ENCODE data around the gene CCNY.

The CCNY gene

GRCh38 chr10:35458500-35459448, 122.5 kb downstream of the CCNY start:
- DNase-seq = no peak

DNA sequence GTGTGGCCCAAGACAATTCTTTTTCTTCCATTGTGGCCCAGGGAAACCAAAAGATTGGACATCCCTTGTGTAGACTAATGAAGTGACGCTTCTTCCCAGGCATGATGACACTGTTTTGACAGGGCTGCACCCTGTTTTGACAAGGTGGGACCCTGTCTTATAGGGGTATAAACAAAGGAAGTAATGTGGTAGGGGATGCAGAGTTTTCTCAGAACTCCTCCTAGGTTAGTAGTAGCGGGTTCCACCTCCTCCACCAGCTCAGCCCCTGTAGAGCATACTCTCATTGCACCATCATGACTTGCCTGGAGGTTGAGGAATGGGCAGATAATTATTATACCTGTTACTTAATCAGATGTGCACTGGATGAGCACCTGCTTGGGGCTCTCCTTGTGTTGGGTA, 123.1 kb downstream of the CCNY start:
- DNase-seq = no peak

DNA sequence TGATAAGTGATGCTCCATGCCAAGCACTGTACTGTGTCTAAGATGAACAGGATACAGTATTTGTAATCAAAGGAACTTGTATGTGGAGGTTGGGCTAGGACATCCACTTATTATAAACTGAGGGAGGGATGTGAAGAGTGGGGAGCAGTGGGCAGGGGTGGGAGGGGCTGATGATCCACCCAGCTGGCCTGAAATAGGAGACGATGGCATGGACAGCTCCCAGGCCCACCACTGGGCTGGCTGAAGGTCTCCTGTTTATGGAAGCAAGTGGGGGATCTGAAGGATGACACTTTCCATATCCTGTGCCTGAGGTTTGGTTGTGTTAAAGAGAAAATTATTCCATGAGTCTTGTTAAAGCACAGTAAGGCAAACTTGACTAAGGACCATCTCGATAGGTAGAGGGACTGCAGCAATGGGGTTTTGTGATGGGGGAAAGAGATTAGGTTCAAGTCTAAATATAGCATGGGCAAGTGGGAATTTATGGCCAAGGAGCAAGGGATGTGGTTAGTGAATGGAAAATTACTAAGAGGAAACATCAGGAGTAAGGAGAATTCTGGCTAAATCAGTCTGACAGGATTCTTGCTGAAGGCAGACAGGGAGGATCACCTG, 124.6 kb downstream of the CCNY start:
- peak; percentile 22 for DNase-seq

GRCh38 chr10:35462491-35462934, 126.2 kb downstream of the CCNY start:
- DNase-seq = peak; percentile 68

DNA sequence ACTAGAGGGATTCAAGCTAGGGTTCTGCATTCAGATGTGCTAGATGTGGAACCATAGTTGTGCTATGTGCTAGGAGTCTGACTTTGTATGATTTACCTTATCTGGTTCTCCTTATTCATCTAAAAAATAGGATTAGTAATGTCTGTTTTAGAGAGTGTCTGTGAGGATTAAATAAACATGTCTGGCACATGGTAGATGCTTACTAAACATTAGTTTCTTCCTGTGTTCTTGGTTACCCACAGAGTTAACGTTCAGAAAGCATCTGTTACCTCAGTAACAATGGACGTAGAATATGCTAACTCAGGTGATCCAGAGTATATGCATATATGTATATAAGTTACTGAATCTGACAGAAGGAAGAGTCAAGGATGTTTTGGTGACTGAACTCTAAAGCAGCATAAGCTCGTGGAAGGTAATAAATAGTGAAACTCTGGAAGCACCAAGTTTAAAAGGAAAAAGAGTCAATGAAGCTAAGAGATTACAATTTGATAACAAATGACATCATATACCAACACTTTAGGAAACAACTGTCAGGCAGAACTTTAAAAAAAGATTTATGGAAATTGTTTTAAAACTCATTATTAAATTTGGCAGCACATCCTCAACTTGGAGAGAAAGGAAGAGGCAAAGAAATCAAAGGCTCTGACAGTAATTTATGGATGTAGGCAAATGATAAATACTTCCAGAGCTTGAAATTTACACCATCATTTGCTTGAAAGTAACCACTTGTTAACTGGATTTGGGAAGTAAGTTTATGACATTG, 127.0 kb downstream of the CCNY start:
- DNase-seq = no peak

DNA sequence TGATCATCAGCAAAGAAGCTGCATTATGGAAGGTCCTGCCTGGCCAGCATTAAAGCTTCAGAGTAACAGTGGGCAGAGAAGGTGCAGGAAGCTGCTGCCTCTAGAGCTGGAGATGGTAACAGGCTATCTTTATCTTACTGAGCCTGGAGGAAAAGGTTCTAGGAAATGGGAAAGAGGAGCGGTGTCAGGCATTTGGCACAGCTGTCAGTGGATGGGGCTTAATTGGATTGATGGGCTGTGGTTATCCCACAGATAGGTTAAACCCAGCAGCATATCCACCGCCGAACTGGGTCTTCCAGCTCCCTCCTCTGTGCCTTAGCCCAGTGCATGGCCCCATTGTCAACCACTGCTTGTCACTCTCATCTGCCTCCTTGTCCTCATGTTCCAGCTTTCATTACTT, 127.6 kb downstream of the CCNY start:
- DNase-seq = no peak

- DNase-seq = peak; percentile 20
These were observed 128.6 kb downstream of the CCNY start for GRCh38 chr10:35464825-35465456.

DNA sequence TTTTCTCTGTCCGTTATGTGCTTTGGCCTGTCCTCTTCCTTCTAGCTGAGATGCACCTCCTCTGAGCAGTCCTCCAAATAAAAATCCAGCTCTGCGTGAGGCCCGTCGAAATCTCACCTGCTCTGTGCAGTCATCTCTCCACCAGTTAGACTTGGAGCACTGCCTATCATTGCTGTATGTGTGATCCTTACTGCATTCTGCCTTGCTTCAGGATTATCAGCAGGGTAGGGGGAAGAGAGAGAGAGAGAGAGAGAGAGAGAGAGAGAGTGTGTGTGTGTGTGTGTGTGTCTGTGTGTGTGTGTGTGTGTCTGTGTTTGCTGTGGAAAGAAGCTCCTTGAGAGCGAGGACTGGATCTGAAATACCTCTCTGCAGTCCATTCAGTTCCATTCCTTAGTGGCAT, 129.4 kb downstream of the CCNY start:
- DNase-seq = no peak

- DNase-seq = no peak
These were observed 129.9 kb downstream of the CCNY start for GRCh38 chr10:35466170-35466569.

GRCh38 chr10:35466661-35467060, 130.4 kb downstream of the CCNY start:
- no peak for DNase-seq

DNA sequence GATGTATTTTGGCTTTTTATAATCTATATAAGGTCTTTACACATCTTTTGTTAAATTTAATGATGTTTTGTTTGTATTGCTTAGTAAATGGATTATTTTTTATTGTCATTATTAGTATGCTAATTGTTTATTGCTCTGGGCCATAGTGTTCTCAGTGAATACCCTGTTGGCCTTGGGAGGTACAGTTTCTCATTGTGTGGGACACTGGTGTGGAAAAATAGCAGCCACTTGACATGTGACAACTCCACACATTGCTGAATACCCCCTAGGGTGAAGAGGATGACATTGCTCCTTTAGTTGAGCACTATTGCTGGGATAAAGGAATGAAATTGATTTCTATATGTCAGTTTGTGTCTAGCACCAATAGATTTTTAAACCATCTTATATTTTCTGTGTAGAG, 130.9 kb downstream of the CCNY start:
- DNase-seq = no peak

DNA sequence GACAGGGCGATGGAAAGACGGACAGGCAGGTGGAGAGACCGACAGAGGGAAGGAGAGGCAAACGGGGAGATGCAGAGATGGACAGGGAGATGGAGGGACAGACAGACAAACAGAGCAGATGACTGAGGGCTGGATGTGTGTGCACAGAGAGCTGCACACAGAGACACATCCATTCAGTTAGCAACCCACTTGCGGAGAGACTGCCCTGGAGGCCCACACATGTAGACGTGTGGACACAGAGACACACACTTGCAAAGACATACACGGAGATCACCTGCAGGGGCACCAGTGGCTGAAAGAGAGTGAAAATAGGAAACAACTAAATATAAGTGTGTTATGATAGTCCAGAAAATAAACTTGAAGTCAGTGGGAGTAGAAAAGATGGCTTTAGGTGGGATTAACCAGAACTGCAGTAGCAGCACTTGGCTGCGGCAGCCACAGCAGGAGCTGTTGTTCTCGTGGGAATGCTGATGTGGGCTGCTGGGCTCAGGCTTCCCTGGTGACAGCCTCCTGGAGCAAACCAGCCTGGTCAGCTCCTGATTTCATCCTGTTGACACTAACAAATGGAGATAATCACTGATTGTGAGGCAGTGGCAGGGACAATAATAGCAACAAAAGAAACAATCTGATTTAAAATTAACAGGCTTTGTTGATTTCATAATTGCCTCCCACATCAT, 134.1 kb downstream of the CCNY start:
- DNase-seq = peak; percentile 73

DNA sequence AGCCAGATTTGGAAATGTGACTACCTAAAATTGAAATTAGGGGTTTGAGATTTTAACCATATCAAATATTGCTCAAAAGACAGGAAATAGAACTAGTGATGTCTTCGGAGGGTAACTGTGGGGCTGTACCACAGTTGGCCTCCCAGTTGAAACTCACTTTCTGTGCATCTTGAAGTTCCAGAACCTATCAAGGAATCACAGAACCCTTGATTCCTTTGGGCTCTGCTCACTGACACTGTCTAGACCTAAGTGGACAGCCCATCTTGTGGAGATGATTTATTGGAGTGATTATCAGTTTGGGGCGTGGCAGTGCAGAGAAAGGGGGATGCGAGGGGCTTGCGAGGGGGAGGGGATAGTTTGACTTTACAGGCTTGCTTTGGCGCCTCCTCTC, 134.6 kb downstream of the CCNY start:
- peak; percentile 40 for DNase-seq

GRCh38 chr10:35471435-35471834, 135.1 kb downstream of the CCNY start:
- DNase-seq = no peak

GRCh38 chr10:35480142-35480541, 143.8 kb downstream of the CCNY start:
- no peak for DNase-seq

- DNase-seq = no peak
These were observed 145.1 kb downstream of the CCNY start for GRCh38 chr10:35481413-35481812.

GRCh38 chr10:35486297-35486990, 150.1 kb downstream of the CCNY start:
- DNase-seq = no peak

- DNase-seq = no peak
These were observed 151.2 kb downstream of the CCNY start for GRCh38 chr10:35487336-35488034.

- DNase-seq = no peak
These were observed 151.9 kb downstream of the CCNY start for GRCh38 chr10:35488228-35488627.

GRCh38 chr10:35492386-35493195, 156.3 kb downstream of the CCNY start:
- DNase-seq = no peak

Data from NCI-H146 (cell line).